Neural crest cell (in vitro differentiated cells): ENCODE data around the gene LAG3. TPM values are rescaled to one million over a fixed set of nuclear protein-coding genes. Genes with fewer than 3 reads are reported as not detected.

Experiments
- DNase-seq: peaks from one replicate; pipeline ENCODE4 v3.0.0; 2021; ENCODE audit warnings: low read depth, mixed read lengths, low spot score
- H3K27ac Mint-ChIP-seq: one replicate; pipeline ENCODE4 v1.8.0; 2021; ENCODE audit warnings: mild to moderate bottlenecking, mixed read lengths; ENCODE audit not compliant: unreplicated experiment
- H3K27me3 Mint-ChIP-seq: 2 replicates; pipeline ENCODE4 v1.8.0; 2021; ENCODE audit warnings: low read depth, mild to moderate bottlenecking, mixed read lengths
- H3K36me3 Mint-ChIP-seq: 2 replicates; pipeline ENCODE4 v1.8.0; 2021; ENCODE audit warnings: low read depth, mild to moderate bottlenecking, mixed read lengths
- H3K4me1 Mint-ChIP-seq: 2 replicates; pipeline ENCODE4 v1.8.0; 2021; ENCODE audit warnings: mixed read lengths
- H3K4me3 Mint-ChIP-seq: one replicate; pipeline ENCODE4 v1.8.0; 2021; ENCODE audit warnings: mild to moderate bottlenecking, mixed read lengths
- H3K9me3 Mint-ChIP-seq: 2 replicates; pipeline ENCODE4 v1.8.0; 2021; ENCODE audit warnings: mixed read lengths
- CTCF ChIP-seq: fragments of 200-600 bp; sonication (generic); conservative IDR thresholded peaks from 2 replicates; pipeline ENCODE4 v1.5.0; 2021; ENCODE audit warnings: antibody characterized with exemption, mild to moderate bottlenecking
- total RNA-seq: library from RNA; stranded (reverse); gene quantifications from 2 replicates; pipeline ENCODE4 v1.2.1, GENCODE V29; 2021

LAG3 gene
- total RNA-seq, 1 donor from 2014 or later: 4.9 TPM

DNA sequence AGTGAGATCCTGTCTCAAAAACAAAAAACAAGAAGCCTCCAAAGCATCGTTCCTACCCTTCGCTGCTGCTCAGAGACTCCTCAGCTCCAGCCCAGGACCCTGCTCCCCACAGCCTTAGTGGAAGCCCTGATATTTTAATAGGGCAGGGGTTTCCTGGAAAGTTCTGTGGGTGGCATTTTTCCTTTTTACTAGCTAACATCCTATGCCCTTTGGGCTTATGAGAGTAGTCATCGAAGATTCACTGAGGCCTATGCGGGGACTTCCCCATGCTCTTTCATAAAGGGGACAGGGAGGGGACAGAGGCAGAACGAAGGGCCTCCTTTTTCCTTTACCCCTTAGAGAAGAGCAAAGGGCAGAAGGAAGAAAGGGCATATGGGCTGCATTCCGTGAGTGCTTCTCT, 8.3 kb downstream of the LAG3 start:
- peaks cover 4% of the 10 kb centered on the region for H3K36me3 Mint-ChIP-seq
- H3K4me3 Mint-ChIP-seq: no peak overlapping the region
- no peak overlapping the region for H3K27ac Mint-ChIP-seq
- no peaks in the 10 kb centered on the region for H3K9me3 Mint-ChIP-seq
- DNase-seq: no peak
- H3K27me3 Mint-ChIP-seq: peaks cover 9% of the 10 kb centered on the region
- TF ChIP-seq CTCF: no peak
- H3K4me1 Mint-ChIP-seq: peaks cover 21% of the 10 kb centered on the region

- Mint-ChIP-seq H3K9me3 (no peaks in the 10 kb centered on the region), H3K4me1 (peaks cover 31% of the 10 kb centered on the region), H3K27me3 (peaks cover 6% of the 10 kb centered on the region), H3K36me3 (no peaks in the 10 kb centered on the region), H3K4me3 (no peak overlapping the region), H3K27ac (no peak overlapping the region)
- TF ChIP-seq CTCF: no peak
- DNase-seq: no peak
Observed at GRCh38 chr12:6782119-6782518, 9.8 kb downstream of the LAG3 start.

DNA sequence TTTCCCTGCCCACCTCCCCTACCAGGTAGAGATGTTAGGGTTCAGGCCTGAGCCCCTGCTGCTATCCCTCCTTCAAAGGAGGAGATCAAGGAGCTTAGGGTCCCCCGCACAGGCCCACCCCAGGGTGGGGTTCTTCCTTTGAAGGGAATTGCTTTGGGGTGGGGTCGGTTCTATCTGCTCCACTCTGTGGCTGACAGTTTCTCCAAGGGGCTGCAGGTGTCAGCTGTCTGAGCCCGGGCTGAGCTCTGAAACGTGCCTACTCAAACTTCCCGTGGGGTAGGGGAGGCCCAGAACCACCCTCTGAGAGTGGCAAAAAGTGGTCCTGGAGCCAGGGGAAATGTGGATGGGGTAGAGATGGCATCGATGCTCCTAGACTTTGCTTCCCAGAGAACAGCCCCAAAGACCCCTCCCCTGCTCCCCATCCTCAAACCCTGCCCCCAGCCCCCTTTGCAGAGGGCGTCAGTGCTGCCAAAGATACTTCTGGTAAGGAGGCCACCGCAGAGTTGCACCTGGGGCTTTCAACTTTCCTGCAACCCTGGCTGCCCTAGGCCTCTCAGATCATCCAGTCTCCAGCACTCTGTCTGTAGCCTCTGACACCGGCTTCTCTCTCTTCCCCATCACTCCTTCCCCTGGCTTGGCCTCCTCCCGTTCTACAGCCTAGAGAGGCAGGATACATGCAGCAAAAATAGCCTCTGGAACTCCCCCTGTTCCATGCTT, 10.7 kb downstream of the LAG3 start:
- H3K27ac Mint-ChIP-seq: no peak overlapping the region
- H3K36me3 Mint-ChIP-seq: no peaks in the 10 kb centered on the region
- no peak for TF ChIP-seq CTCF
- peaks cover 6% of the 10 kb centered on the region for H3K27me3 Mint-ChIP-seq
- peaks cover 29% of the 10 kb centered on the region for H3K4me1 Mint-ChIP-seq
- H3K4me3 Mint-ChIP-seq: no peak overlapping the region
- no peaks in the 10 kb centered on the region for H3K9me3 Mint-ChIP-seq
- no peak for DNase-seq

DNA sequence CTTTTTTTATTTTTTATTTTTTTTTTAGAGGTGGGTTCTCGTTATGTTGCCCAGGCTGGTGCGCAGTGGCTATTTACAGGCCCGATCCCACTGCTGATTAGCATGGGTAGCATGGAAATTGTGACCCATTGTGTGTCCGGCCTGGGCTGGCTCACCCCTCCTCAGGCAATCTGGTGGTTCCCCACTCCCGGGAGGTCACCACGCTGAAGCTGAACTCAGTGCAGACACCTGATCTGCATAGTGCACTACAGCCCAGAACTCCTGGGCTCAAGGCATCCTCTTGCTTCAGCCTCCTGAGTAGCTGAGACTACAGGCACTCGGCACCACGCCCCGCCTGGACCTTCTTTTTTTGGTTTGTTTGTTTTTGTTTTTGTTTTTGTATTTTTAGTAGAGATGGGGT, 11.5 kb downstream of the LAG3 start:
- Mint-ChIP-seq H3K9me3 (no peaks in the 10 kb centered on the region), H3K4me3 (no peak overlapping the region), H3K27ac (no peak overlapping the region), H3K27me3 (peaks cover under 1% of the 10 kb centered on the region), H3K36me3 (no peaks in the 10 kb centered on the region), H3K4me1 (peaks cover 21% of the 10 kb centered on the region)
- no peak for DNase-seq
- TF ChIP-seq CTCF: no peak

- no peak for DNase-seq
- TF ChIP-seq CTCF: no peak
- Mint-ChIP-seq H3K4me3 (no peak overlapping the region), H3K4me1 (peaks cover 19% of the 10 kb centered on the region), H3K27me3 (no peaks in the 10 kb centered on the region), H3K9me3 (no peaks in the 10 kb centered on the region), H3K36me3 (no peaks in the 10 kb centered on the region), H3K27ac (no peak overlapping the region)
Observed at GRCh38 chr12:6784296-6784695, 12.0 kb downstream of the LAG3 start.
